ENCODE measurements around the gene SETD9.

Gene SETD9

DNA sequence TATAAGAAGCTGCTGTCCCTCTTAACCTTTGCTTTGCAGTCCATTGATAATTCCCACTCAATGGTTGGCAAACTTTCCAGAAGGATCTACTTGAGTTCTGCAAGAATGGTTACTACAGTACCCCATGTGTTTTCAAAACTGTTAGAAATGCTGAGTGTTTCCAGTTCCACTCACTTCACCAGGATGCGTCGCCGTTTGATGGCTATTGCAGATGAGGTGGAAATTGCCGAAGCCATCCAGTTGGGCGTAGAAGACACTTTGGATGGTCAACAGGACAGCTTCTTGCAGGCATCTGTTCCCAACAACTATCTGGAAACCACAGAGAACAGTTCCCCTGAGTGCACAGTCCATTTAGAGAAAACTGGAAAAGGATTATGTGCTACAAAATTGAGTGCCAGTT lies 27.8 kb upstream of the SETD9 start:
- no peak for DNase-seq (ENCODE audit: low read depth in 1 of 2, low spot score in 1 of 2)
- no peak overlapping the region for H3K27ac ChIP-seq (replicated peaks)
- H3K4me3 ChIP-seq (replicated peaks; ENCODE audit: insufficient read depth, low read length) = no peak overlapping the region
- H3K27me3 ChIP-seq (ENCODE audit: insufficient read depth, poor library complexity, severe bottlenecking) = no peaks in the 10 kb centered on the region
- TF ChIP-seq SPI1 (IDR thresholded peaks at IDR 0.05; ENCODE audit: borderline replicate concordance, low read depth) (no peak), POLR2AphosphoS5 (IDR thresholded peaks at IDR 0.05; ENCODE audit: low read depth) (no peak), GABPA (IDR thresholded peaks at IDR 0.05; ENCODE audit: low read depth) (no peak), REST (IDR thresholded peaks at IDR 0.05; ENCODE audit: insufficient replicate concordance, low read depth) (no peak)
- TF ChIP-seq, protein P1, sequence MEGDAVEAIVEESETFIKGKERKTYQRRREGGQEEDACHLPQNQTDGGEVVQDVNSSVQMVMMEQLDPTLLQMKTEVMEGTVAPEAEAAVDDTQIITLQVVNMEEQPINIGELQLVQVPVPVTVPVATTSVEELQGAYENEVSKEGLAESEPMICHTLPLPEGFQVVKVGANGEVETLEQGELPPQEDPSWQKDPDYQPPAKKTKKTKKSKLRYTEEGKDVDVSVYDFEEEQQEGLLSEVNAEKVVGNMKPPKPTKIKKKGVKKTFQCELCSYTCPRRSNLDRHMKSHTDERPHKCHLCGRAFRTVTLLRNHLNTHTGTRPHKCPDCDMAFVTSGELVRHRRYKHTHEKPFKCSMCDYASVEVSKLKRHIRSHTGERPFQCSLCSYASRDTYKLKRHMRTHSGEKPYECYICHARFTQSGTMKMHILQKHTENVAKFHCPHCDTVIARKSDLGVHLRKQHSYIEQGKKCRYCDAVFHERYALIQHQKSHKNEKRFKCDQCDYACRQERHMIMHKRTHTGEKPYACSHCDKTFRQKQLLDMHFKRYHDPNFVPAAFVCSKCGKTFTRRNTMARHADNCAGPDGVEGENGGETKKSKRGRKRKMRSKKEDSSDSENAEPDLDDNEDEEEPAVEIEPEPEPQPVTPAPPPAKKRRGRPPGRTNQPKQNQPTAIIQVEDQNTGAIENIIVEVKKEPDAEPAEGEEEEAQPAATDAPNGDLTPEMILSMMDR (IDR thresholded peaks at IDR 0.05; ENCODE audit: insufficient read depth, low read length) = no peak

DNA sequence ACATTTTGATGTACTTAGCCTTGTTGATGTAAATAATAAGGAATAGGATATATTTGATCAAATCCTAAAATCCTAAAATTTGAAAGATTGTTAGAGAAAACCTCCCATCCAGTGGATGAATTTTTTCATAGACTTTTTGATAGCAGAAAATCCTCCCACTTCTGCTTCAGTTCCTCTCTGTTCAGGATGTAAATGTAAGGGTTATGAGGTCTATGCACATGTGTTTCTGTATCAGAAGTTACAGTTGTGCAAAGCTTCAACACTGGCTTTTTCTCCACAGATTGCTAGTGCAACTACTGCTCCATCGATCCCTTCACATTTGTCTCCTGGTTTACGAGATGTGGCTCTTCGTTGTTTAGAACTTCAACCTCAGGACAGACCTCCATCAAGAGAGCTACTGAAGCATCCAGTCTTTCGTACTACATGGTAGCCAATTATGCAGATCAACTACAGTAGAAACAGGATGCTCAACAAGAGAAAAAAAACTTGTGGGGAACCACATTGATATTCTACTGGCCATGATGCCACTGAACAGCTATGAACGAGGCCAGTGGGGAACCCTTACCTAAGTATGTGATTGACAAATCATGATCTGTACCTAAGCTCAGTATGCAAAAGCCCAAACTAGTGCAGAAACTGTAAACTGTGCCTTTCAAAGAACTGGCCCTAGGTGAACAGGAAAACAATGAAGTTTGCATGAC lies 16.0 kb upstream of the SETD9 start:
- no peak for TF ChIP-seq GABPA (IDR thresholded peaks at IDR 0.05; ENCODE audit: low read depth)
- TF ChIP-seq SPI1 (IDR thresholded peaks at IDR 0.05; ENCODE audit: borderline replicate concordance, low read depth) = no peak
- no peak for TF ChIP-seq REST (IDR thresholded peaks at IDR 0.05; ENCODE audit: insufficient replicate concordance, low read depth)
- TF ChIP-seq POLR2AphosphoS5 (IDR thresholded peaks at IDR 0.05; ENCODE audit: low read depth) = no peak
- TF ChIP-seq, protein P1 (IDR thresholded peaks at IDR 0.05; ENCODE audit: insufficient read depth, low read length) = no peak
- H3K4me3 ChIP-seq (replicated peaks; ENCODE audit: insufficient read depth, low read length) = no peak overlapping the region
- H3K27me3 ChIP-seq (ENCODE audit: insufficient read depth, poor library complexity, severe bottlenecking) = no peaks in the 10 kb centered on the region
- DNase-seq (ENCODE audit: low read depth in 1 of 2, low spot score in 1 of 2) = no peak
- no peak overlapping the region for H3K27ac ChIP-seq (replicated peaks)

GRCh38 chr5:56896763-56897162 lies 12.6 kb upstream of the SETD9 start:
- DNase-seq (ENCODE audit: low read depth in 1 of 2, low spot score in 1 of 2) = no peak
- H3K27me3 ChIP-seq (ENCODE audit: insufficient read depth, poor library complexity, severe bottlenecking) = no peaks in the 10 kb centered on the region
- TF ChIP-seq POLR2AphosphoS5 (IDR thresholded peaks at IDR 0.05; ENCODE audit: low read depth) (no peak), REST (IDR thresholded peaks at IDR 0.05; ENCODE audit: insufficient replicate concordance, low read depth) (no peak), GABPA (IDR thresholded peaks at IDR 0.05; ENCODE audit: low read depth) (no peak), SPI1 (IDR thresholded peaks at IDR 0.05; ENCODE audit: borderline replicate concordance, low read depth) (no peak)
- TF ChIP-seq, protein P1 (IDR thresholded peaks at IDR 0.05; ENCODE audit: insufficient read depth, low read length) = no peak

More at GRCh38 chr5:56896763-56897162, 12.6 kb upstream of the SETD9 start:
- no peak overlapping the region for H3K4me3 ChIP-seq (replicated peaks; ENCODE audit: insufficient read depth, low read length)
- no peak overlapping the region for H3K27ac ChIP-seq (replicated peaks)
